GM21717 (cell line): Measurements from ENCODE around the gene RAB3A.
A peak's percentile ranks its signal among the peaks of the same experiment; 100 is the strongest.

ENCODE experiments used
- ATAC-seq: cut with Tn5 transposase; IDR thresholded peaks from one replicate; pipeline ENCODE4 v1.9.1; 2021; ENCODE audit warnings: mild to moderate bottlenecking, moderate library complexity; ENCODE audit not compliant: unreplicated experiment

Gene RAB3A

DNA sequence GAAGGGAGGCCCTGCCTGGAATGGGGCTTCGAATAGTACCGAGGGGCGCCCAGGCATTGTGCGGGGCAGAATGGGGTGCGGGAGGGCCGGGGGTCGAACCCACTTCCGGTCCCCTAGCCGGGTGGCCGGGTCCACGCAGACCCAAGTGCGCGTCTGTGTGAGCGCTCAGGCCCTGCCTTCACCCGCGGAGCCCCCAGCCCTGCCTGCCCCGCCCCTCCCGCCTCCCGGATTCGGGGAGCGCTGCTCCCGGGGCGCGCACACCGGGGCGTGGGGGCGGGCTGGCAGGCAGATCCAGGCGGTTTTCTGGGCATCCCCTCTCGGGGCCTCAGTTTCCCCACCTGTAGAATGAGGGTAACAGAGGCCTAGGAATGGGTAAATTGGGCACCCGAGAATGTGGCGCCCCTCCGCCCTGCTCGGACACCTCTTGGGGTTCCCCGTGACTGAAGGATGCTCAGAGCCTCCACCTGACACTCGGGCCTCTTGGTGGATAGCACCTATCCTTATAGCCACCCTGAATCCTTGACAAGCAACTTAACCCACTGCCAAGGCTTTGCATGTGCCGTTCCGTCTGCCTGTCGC lies 50.2 kb downstream of the RAB3A start:
- no peak for ATAC-seq

DNA sequence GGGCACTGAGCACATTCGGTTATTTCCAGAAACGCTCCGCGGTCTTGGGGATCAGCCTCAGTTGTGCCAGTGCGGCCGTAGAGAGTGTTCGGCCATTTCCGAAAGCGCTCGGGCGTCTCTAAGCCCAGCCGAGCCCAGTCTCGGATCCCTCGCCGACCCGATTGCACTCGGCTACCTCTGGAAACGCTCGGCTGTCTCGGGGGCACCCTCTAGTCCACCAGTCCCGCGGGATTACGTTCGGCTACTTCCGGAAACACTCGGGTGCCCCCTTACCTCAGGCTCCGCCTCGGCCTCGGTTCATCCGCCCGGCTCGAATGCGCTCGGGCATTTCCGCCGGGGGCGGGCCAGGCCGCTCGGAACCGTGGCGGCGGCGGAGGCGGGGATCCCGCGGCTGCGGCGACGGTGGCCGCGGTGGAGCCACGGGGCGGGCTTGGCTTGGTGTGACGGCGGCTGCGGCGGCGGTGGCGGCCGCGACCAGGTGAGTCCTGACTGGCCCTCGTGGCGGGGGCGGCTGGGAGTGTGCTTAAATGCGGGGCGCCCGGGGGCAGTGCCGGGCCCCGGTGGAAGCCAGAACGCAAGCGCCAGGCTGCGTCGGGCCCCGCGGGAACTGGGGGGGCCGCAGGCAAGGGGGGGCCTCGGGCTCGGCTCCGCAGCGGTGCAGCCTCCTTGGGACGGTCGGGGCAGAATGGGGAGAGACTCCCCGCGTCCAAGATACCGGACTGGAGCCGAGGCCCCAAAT lies 50.9 kb downstream of the RAB3A start, which contains the start of gene PIK3R2:
Gene PIK3R2, plus strand, starts transcription at position 347 of the 739 bp plus-strand sequence. CDS start 2,717 bp downstream, outside the sequence.
- peak; percentile 63 for ATAC-seq

DNA sequence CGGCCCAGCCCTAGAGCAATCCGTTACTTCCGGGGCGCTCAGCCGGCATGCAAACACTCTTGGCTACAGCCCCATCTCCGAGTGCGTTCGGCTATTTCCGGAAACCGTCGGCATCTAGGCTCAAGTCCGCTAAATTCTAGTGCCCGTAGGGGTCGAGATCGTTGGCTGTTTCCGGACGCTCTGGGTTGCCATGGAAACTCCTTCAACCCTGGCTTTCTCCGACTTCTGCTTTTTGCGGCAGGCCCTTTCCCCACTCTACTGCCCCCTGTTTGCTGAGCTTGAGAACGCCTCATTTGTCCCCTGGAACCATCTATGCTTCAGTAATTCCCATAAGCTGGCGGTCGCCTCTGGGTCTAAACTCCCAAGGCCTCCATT lies 51.4 kb downstream of the RAB3A start:
- peak; percentile 52 for ATAC-seq

DNA sequence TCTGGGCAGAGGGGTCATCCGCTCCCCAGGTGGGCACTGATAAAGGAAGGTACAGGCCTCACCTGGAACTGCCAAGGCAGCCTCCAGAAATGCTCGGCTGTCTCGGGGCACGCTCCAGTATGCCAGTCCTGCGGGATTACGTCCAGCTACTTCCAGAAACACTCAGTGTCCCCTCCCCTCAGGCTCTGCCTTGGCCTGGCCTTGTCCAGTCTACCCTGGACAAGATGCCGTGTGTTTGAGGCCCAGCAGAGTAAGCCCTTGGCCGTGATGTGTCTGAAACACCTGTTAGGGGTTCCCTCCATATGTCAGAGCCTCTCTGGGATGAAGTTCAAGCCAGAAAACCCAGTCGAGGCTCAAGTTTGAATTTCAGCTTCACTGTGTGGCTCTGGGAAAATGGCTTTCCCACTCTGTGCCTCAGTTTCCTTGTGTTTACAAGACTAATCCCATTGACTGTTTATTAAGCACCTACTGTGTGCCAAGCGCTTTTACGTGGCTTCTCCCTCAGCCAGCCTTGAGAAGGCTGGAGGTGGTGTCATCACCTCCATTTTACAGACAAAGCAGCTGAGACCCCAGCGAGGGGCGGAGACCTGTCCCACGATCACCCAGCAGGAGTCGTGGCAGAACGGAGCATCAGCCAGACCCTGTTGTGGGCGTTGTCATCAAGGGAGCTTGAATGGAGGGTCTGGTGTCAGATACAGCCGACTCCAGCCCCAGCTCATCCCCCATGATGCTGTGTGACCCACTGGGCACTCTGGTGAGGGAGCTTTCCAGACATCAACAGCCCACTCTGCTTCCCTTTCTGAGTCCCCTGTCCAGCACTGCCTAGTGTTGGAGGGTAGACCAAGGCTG lies 52.8 kb downstream of the RAB3A start:
- no peak for ATAC-seq

DNA sequence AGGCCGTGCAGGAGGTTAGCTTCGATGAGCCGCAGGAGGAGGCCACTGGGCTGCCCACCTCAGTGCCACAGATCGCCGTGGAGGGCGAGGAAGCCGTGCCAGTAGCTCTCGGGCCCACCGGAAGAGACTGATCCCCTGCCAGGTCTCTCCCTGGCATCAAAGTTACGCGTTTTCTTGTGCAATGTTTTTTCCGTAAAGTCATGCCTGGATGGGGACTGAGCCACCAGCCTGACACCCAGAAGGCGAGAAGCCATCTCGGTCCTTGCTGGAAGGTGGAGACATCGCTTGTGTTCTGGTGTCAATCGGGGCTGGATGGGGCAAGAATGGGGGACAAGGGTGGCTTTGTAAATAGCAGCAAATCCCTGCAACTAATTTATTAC lies 54.3 kb downstream of the RAB3A start:
- ATAC-seq = no peak

DNA sequence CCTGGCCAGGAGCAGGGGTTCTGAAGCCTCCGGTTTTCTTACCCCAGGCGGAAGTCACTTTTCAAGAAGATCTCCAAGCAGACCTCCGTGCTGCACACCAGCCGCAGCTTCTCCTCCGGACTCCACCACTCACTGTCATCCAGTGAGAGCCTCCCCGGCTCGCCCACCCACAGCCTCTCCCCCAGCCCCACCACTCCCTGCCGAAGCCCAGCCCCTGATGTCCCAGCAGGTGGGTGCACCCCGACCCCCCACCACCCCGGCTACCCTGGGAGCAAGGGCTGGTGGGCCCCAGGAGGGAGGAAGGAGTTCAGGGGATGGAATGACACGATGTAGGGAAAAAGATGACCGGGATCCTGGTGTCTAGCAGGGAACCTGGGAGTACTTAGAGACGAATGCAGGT lies 56.4 kb downstream of the RAB3A start:
- ATAC-seq = no peak
